ENCODE data around the gene SLC35F3.

The SLC35F3 gene

DNA sequence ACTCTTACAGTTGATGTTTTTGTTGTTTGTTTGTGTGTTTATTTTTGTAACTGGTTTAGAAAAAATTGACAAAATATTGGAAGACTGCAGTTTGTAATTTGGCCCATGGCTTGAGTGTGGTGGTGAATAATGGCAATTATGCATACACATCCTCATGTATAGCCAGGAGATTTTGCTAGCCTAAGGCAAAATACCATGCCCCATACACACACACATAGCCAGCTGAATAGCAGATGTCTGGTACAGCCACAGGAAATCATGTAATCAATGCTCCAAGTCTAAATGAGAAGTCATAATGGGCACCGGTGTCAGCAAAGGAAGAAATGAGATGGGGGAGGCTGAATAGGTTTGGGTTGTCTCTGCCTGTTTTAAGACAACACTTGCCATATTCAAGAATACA is 333.6 kb downstream of the SLC35F3 start:
- TF ChIP-seq, protein P1, sequence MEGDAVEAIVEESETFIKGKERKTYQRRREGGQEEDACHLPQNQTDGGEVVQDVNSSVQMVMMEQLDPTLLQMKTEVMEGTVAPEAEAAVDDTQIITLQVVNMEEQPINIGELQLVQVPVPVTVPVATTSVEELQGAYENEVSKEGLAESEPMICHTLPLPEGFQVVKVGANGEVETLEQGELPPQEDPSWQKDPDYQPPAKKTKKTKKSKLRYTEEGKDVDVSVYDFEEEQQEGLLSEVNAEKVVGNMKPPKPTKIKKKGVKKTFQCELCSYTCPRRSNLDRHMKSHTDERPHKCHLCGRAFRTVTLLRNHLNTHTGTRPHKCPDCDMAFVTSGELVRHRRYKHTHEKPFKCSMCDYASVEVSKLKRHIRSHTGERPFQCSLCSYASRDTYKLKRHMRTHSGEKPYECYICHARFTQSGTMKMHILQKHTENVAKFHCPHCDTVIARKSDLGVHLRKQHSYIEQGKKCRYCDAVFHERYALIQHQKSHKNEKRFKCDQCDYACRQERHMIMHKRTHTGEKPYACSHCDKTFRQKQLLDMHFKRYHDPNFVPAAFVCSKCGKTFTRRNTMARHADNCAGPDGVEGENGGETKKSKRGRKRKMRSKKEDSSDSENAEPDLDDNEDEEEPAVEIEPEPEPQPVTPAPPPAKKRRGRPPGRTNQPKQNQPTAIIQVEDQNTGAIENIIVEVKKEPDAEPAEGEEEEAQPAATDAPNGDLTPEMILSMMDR (IDR thresholded peaks at IDR 0.05): no peak
- intact Hi-C loops (cut with DNase I; ENCODE audit: low total_unique reads): no loop called here

DNA sequence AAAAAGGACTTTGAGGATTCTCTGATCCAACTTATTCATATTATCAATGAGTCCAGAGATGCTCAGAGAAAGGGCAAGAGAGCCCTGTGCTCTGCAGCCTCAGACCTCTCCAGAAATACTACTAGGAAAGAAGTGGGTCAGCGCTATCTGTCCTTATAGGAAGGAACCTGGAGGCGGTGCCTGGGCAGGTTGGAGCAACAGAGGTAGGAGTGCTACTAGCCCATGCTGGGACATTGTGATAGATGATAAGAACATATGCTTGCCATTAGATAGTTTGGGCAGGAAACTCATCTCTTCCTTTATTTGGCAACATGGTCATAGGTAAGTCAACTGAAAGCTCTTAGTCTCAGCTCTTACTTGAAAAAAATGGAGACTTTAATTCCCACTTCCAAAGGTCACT is 335.0 kb downstream of the SLC35F3 start:
- no peak overlapping the region for H3K4me3 ChIP-seq
- intact Hi-C loops (cut with DNase I; ENCODE audit: low total_unique reads): no loop called here
- H3K9me3 ChIP-seq: no peaks in the 10 kb centered on the region
- no peak for DNase-seq
- no peaks in the 10 kb centered on the region for H3K36me3 ChIP-seq
- H3K4me1 ChIP-seq: no peaks in the 10 kb centered on the region
- H3K27me3 ChIP-seq: peaks cover 0 to 3% of the 10 kb centered on the region in 2 donors
- TF ChIP-seq, protein P1 (IDR thresholded peaks at IDR 0.05): no peak
- no peak overlapping the region for H3K27ac ChIP-seq

More for the DNA sequence above, 333.6 kb downstream of the SLC35F3 start:
- Histone ChIP-seq H3K9me3 (no peaks in the 10 kb centered on the region), H3K27ac (no peak overlapping the region), H3K36me3 (no peaks in the 10 kb centered on the region), H3K4me3 (no peak overlapping the region), H3K4me1 (no peaks in the 10 kb centered on the region), H3K27me3 (peaks cover 0 to 3% of the 10 kb centered on the region in 2 donors)
- no peak for DNase-seq

DNA sequence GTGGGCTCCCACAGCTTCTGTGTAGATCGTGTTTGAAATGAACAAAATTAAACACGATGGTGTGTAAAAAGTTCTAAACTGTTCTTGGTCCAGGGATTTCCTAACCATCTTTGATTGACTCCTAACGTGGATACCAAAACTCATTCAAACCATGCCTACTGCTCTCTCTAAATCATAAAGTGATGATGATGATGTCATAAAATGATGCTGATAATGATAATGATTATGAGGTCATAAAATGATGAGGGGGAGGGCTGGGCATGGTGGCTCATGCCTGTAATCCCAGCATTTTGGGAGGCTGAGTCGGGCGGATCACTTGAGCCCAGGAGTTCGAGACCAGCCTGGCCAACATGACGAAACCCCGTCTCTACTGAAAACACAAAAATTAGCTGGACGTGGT is 335.5 kb downstream of the SLC35F3 start:
- Histone ChIP-seq H3K27me3 (peaks cover 0 to 3% of the 10 kb centered on the region in 2 donors), H3K27ac (no peak overlapping the region), H3K4me3 (no peak overlapping the region), H3K4me1 (no peaks in the 10 kb centered on the region), H3K9me3 (no peaks in the 10 kb centered on the region), H3K36me3 (no peaks in the 10 kb centered on the region)
- TF ChIP-seq, protein P1 (IDR thresholded peaks at IDR 0.05): no peak
- no peak for DNase-seq
- intact Hi-C loops (cut with DNase I; ENCODE audit: low total_unique reads): no loop called here

DNA sequence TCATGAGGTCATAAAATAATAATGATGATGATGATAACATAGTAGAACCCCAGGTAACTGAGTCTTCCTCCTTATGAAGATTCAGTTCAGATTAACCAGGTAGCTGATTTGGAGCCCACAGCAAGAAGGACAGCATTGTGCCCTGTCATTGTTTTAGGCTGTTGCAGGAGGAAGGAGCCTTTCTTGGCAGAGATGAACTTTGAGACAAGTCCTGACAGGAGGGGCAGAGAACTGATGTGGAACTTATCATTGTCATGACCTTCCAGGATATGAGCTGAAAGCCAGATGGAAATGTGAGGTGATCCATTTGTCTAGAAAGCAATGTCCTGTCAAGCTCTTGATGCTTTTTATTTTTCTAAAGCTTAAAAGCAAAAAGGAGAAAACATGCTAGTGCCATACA is 336.2 kb downstream of the SLC35F3 start:
- Histone ChIP-seq H3K36me3 (no peaks in the 10 kb centered on the region), H3K27me3 (peaks cover 0 to 3% of the 10 kb centered on the region in 2 donors), H3K4me1 (no peaks in the 10 kb centered on the region), H3K9me3 (no peaks in the 10 kb centered on the region), H3K4me3 (no peak overlapping the region), H3K27ac (no peak overlapping the region)
- TF ChIP-seq, protein P1 (IDR thresholded peaks at IDR 0.05): no peak
- intact Hi-C loops (cut with DNase I; ENCODE audit: low total_unique reads): no loop called here
- no peak for DNase-seq

DNA sequence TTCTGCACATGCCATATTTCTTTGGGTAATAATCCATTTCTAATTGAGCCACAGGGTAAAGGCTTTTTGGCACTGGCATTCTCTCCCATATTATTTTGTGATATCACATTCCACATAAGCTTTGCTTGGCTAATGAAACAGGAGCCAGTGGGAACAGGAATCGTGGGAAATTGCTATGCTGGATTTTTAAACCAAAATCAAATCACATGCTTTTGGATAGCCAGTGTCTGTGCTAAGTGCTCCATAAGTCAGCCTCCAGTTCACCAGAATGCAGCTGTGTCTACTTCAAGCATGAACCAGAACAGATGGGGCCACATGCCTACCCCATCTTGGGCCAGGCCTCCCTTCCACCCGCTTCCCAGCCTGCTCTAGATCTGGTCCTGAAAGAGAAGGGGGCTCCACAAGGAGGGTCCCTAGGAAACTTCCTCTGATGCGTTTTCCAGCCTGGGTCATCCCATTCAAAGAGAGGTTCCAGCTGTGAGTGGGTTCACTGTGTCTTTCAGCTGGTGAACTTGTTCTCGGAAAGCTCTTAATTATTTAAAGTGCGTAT is 337.5 kb downstream of the SLC35F3 start:
- Histone ChIP-seq H3K36me3 (no peaks in the 10 kb centered on the region), H3K4me1 (no peaks in the 10 kb centered on the region), H3K27me3 (no peaks in the 10 kb centered on the region), H3K9me3 (no peaks in the 10 kb centered on the region), H3K27ac (no peak overlapping the region), H3K4me3 (no peak overlapping the region)
- TF ChIP-seq, protein P1 (IDR thresholded peaks at IDR 0.05): no peak
- DNase-seq: no peak
- intact Hi-C loops (cut with DNase I; ENCODE audit: low total_unique reads): no loop called here
